Measurements from ENCODE around the gene EFNA4.

The EFNA4 gene

GRCh38 chr1:155084722-155085503 is 21.4 kb downstream of the EFNA4 start:
- 0 out of 2 replicates have a peak, but pooled peaks have one; percentile 72 for TF ChIP-seq SIN3A (IDR thresholded peaks at IDR 0.05; ENCODE audit: borderline replicate concordance, insufficient read depth, low read length)
- TF ChIP-seq POLR2AphosphoS5 (IDR thresholded peaks at IDR 0.05; ENCODE audit: low read depth, low read length) = peak; percentile 75
- no peak for TF ChIP-seq REST (IDR thresholded peaks at IDR 0.05; ENCODE audit: insufficient read depth in 1 of 2, low read depth in 2 of 2, low read length in 2 of 2)

GRCh38 chr1:155085504-155086127 is 22.1 kb downstream of the EFNA4 start:
- TF ChIP-seq POLR2AphosphoS5 (IDR thresholded peaks at IDR 0.05; ENCODE audit: low read depth, low read length) (no peak), TAF1 (IDR thresholded peaks at IDR 0.05; ENCODE audit: borderline replicate concordance, insufficient read depth, low read length) (no peak), FOXP2 (optimal IDR thresholded peaks at IDR 0.05; ENCODE audit: borderline replicate concordance, extremely low read depth, extremely low read length, insufficient read depth) (no peak), SIN3A (IDR thresholded peaks at IDR 0.05; ENCODE audit: borderline replicate concordance, insufficient read depth, low read length) (no peak), REST (IDR thresholded peaks at IDR 0.05; ENCODE audit: insufficient read depth in 1 of 2, low read depth in 2 of 2, low read length in 2 of 2) (no peak)

- TF ChIP-seq POLR2AphosphoS5 (IDR thresholded peaks at IDR 0.05; ENCODE audit: low read depth, low read length) = no peak
- TF ChIP-seq REST (IDR thresholded peaks at IDR 0.05; ENCODE audit: insufficient read depth in 1 of 2, low read depth in 2 of 2, low read length in 2 of 2) = no peak
- no peak for TF ChIP-seq TAF1 (IDR thresholded peaks at IDR 0.05; ENCODE audit: borderline replicate concordance, insufficient read depth, low read length)
- no peak for TF ChIP-seq SIN3A (IDR thresholded peaks at IDR 0.05; ENCODE audit: borderline replicate concordance, insufficient read depth, low read length)
- TF ChIP-seq FOXP2 (optimal IDR thresholded peaks at IDR 0.05; ENCODE audit: borderline replicate concordance, extremely low read depth, extremely low read length, insufficient read depth) = no peak
These were observed 22.7 kb downstream of the EFNA4 start for GRCh38 chr1:155086128-155086741.

- TF ChIP-seq POLR2AphosphoS5 (IDR thresholded peaks at IDR 0.05; ENCODE audit: low read depth, low read length) (no peak), SIN3A (IDR thresholded peaks at IDR 0.05; ENCODE audit: borderline replicate concordance, insufficient read depth, low read length) (no peak), TAF1 (IDR thresholded peaks at IDR 0.05; ENCODE audit: borderline replicate concordance, insufficient read depth, low read length) (no peak), REST (IDR thresholded peaks at IDR 0.05; ENCODE audit: insufficient read depth in 1 of 2, low read depth in 2 of 2, low read length in 2 of 2) (no peak), FOXP2 (optimal IDR thresholded peaks at IDR 0.05; ENCODE audit: borderline replicate concordance, extremely low read depth, extremely low read length, insufficient read depth) (no peak)
These were observed 23.5 kb downstream of the EFNA4 start for GRCh38 chr1:155086856-155087535.

Data from PFSK-1 (cell line).